Cerebellar nuclear complex (tissue), 1 donor: Measurements from ENCODE around the gene CADPS2.

ENCODE experiments used
- DNase-seq, 2 experiments: peaks; one replicate each; lab custom pipeline; 2025; lab: John Stamatoyannopoulos, UW

Gene CADPS2

GRCh38 chr7:122768827-122769226 is 117.4 kb downstream of the CADPS2 start:
- DNase-seq, result no peak

GRCh38 chr7:122767339-122767738 is 118.9 kb downstream of the CADPS2 start:
- DNase-seq, result no peak

- no peak for DNase-seq
Observed at GRCh38 chr7:122766593-122766992, 119.7 kb downstream of the CADPS2 start.

- DNase-seq, result no peak
Observed at GRCh38 chr7:122764902-122765301, 121.4 kb downstream of the CADPS2 start.

GRCh38 chr7:122764020-122764419 is 122.2 kb downstream of the CADPS2 start:
- no peak for DNase-seq

GRCh38 chr7:122762071-122762470 is 124.2 kb downstream of the CADPS2 start:
- DNase-seq, result no peak

- no peak for DNase-seq
Observed at GRCh38 chr7:122758501-122758900, 127.8 kb downstream of the CADPS2 start.

GRCh38 chr7:122756860-122757259 is 129.4 kb downstream of the CADPS2 start:
- DNase-seq, result no peak

GRCh38 chr7:122755696-122756095 is 130.6 kb downstream of the CADPS2 start:
- no peak for DNase-seq

- DNase-seq, result no peak
Observed at GRCh38 chr7:122752583-122752982, 133.7 kb downstream of the CADPS2 start.

- no peak for DNase-seq
Observed at GRCh38 chr7:122750389-122750788, 135.9 kb downstream of the CADPS2 start.

- peak in 1 of 2 experiments; percentile 25 for DNase-seq
Observed at GRCh38 chr7:122748195-122748594, 138.1 kb downstream of the CADPS2 start.

GRCh38 chr7:122746948-122747347 is 139.3 kb downstream of the CADPS2 start:
- DNase-seq, result no peak

- no peak for DNase-seq
Observed at GRCh38 chr7:122743211-122743610, 143.0 kb downstream of the CADPS2 start.

- DNase-seq, result no peak
Observed at GRCh38 chr7:122738947-122739346, 147.3 kb downstream of the CADPS2 start.

GRCh38 chr7:122736183-122736582 is 150.1 kb downstream of the CADPS2 start:
- peak in 1 of 2 experiments; percentile 67 for DNase-seq

- DNase-seq, result no peak
Observed at GRCh38 chr7:122727759-122728158, 158.5 kb downstream of the CADPS2 start.

- no peak for DNase-seq
Observed at GRCh38 chr7:122727354-122727753, 158.9 kb downstream of the CADPS2 start.

- no peak for DNase-seq
Observed at GRCh38 chr7:122726881-122727280, 159.4 kb downstream of the CADPS2 start.

- no peak for DNase-seq
Observed at GRCh38 chr7:122724366-122724765, 161.9 kb downstream of the CADPS2 start.

GRCh38 chr7:122719010-122719578 is 167.2 kb downstream of the CADPS2 start:
- no peak for DNase-seq

- DNase-seq, result no peak
Observed at GRCh38 chr7:122717356-122718089, 168.7 kb downstream of the CADPS2 start.

GRCh38 chr7:122715183-122715582 is 171.1 kb downstream of the CADPS2 start:
- no peak for DNase-seq

GRCh38 chr7:122710916-122711315 is 175.3 kb downstream of the CADPS2 start:
- DNase-seq, result peak in 1 of 2 experiments; percentile 43
